Measurements from ENCODE around the gene HEMK1. TPM values are rescaled to one million over a fixed set of nuclear protein-coding genes. Genes with fewer than 3 reads are reported as not detected.
A peak's percentile ranks its signal among the peaks of the same experiment; 100 is the strongest.

HEMK1 gene
- total RNA-seq, 3 donors from 2014 or later (not counting 1 experiment from before 2014, with no cell fraction given): 20.5 to 29.3 (median 28.2) TPM

DNA sequence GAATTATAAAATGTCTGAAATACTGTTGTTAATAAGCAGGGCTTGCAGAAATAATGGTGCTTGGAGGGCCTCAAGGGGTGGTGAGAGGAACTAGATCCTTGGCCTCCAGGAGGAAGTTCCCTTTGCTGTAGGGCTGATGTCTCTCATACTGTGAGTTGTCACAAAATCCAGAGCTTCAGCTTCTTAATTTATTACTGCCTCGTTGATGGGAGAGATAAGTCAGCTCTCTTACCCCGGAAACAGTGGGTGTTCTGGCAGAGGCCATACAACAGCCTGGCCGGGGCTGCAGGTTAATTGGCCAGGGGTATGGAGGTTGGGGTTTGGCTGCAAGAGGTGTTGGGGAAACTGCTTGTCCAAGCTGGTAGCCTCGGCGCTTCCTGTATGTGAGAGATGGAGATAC is 63.1 kb downstream of the HEMK1 start:
- Histone ChIP-seq H3K27me3 (ENCODE audit: control insufficient read depth, insufficient read depth, low read length) (no peaks in the 10 kb centered on the region), H3K4me1 (ENCODE audit: control insufficient read depth, insufficient read depth, low read length) (peaks cover 97% of the 10 kb centered on the region), H3K27ac (ENCODE audit: low read length) (peak overlapping the region; percentile 12), H3K9me3 (ENCODE audit: control insufficient read depth, insufficient read depth, low read length) (no peaks in the 10 kb centered on the region), H3K36me3 (ENCODE audit: control insufficient read depth, insufficient read depth, low read length) (peaks cover 2% of the 10 kb centered on the region), H3K4me3 (ENCODE audit: low read length) (no peak overlapping the region)
- peak overlapping the region; percentile 87 to 88 for H3K27ac Mint-ChIP-seq
- H3K36me3 Mint-ChIP-seq: no peaks in the 10 kb centered on the region
- H3K9me3 Mint-ChIP-seq: no peaks in the 10 kb centered on the region
- TF ChIP-seq, protein P1, sequence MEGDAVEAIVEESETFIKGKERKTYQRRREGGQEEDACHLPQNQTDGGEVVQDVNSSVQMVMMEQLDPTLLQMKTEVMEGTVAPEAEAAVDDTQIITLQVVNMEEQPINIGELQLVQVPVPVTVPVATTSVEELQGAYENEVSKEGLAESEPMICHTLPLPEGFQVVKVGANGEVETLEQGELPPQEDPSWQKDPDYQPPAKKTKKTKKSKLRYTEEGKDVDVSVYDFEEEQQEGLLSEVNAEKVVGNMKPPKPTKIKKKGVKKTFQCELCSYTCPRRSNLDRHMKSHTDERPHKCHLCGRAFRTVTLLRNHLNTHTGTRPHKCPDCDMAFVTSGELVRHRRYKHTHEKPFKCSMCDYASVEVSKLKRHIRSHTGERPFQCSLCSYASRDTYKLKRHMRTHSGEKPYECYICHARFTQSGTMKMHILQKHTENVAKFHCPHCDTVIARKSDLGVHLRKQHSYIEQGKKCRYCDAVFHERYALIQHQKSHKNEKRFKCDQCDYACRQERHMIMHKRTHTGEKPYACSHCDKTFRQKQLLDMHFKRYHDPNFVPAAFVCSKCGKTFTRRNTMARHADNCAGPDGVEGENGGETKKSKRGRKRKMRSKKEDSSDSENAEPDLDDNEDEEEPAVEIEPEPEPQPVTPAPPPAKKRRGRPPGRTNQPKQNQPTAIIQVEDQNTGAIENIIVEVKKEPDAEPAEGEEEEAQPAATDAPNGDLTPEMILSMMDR (IDR thresholded peaks at IDR 0.05): no peak
- ATAC-seq: peak; percentile 46 to 64 (median 52)
- WGBS (ENCODE audit: insufficient coverage): 19% methylated on average over 5 of the region's 5 CpGs
- intact Hi-C loops (cut with micrococcal nuclease): no loop called here
- peaks cover 73 to 91% of the 10 kb centered on the region in 2 donors for H3K4me1 Mint-ChIP-seq
- H3K4me3 Mint-ChIP-seq: peak overlapping the region; percentile 70
- H3K27me3 Mint-ChIP-seq (ENCODE audit: low read depth in 2 of 2): no peaks in the 10 kb centered on the region
- peak in 1 of 2 donors; percentile 30 for DNase-seq

- TF ChIP-seq, protein P1 (IDR thresholded peaks at IDR 0.05): no peak
- H3K4me1 Mint-ChIP-seq: peaks cover 73 to 91% of the 10 kb centered on the region in 2 donors
- Histone ChIP-seq H3K4me3 (ENCODE audit: low read length) (no peak overlapping the region), H3K27ac (ENCODE audit: low read length) (peak overlapping the region; percentile 12), H3K36me3 (ENCODE audit: control insufficient read depth, insufficient read depth, low read length) (peaks cover 2% of the 10 kb centered on the region), H3K4me1 (ENCODE audit: control insufficient read depth, insufficient read depth, low read length) (peaks cover 96% of the 10 kb centered on the region), H3K9me3 (ENCODE audit: control insufficient read depth, insufficient read depth, low read length) (no peaks in the 10 kb centered on the region), H3K27me3 (ENCODE audit: control insufficient read depth, insufficient read depth, low read length) (no peaks in the 10 kb centered on the region)
- ATAC-seq (no peak), DNase-seq (no peak)
- 68% methylated on average over 5 of the region's 5 CpGs for WGBS (ENCODE audit: insufficient coverage)
- H3K27me3 Mint-ChIP-seq (ENCODE audit: low read depth in 2 of 2): no peaks in the 10 kb centered on the region
- intact Hi-C loops (cut with micrococcal nuclease): no loop called here
- no peaks in the 10 kb centered on the region for H3K9me3 Mint-ChIP-seq
- no peaks in the 10 kb centered on the region for H3K36me3 Mint-ChIP-seq
- H3K4me3 Mint-ChIP-seq: no peak overlapping the region
- H3K27ac Mint-ChIP-seq: peak overlapping the region; percentile 87 to 88
Measured at GRCh38 chr3:50633230-50633790, 64.0 kb downstream of the HEMK1 start.

DNA sequence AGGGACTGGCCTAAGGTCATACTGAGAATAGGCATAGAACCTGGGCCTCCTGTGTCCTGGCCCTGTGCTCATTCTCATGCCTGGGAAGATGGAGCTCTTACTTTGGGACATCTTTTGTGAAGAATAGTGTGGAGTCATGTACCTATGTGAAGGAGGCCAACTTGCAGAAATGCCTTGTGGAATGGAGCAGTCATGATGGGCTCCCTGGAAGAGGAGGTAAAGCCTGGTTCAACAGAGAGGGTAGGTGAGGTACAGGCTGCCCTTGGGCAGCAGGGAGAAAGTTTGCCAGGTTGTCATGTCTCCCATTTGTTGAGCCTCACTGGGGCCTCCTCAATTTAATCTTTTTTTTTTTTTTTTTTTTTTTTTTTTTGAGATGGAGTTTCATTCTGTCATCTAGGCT is 65.7 kb downstream of the HEMK1 start:
- H3K9me3 Mint-ChIP-seq: no peaks in the 10 kb centered on the region
- no peak overlapping the region for H3K4me3 Mint-ChIP-seq
- H3K27me3 Mint-ChIP-seq (ENCODE audit: low read depth in 2 of 2): no peaks in the 10 kb centered on the region
- TF ChIP-seq, protein P1 (IDR thresholded peaks at IDR 0.05): no peak
- ATAC-seq (no peak), DNase-seq (no peak)
- Histone ChIP-seq H3K4me3 (ENCODE audit: low read length) (no peak overlapping the region), H3K36me3 (ENCODE audit: control insufficient read depth, insufficient read depth, low read length) (peaks cover 12% of the 10 kb centered on the region), H3K27ac (ENCODE audit: low read length) (no peak overlapping the region), H3K27me3 (ENCODE audit: control insufficient read depth, insufficient read depth, low read length) (no peaks in the 10 kb centered on the region), H3K4me1 (ENCODE audit: control insufficient read depth, insufficient read depth, low read length) (peaks cover 82% of the 10 kb centered on the region), H3K9me3 (ENCODE audit: control insufficient read depth, insufficient read depth, low read length) (no peaks in the 10 kb centered on the region)
- peaks cover 66 to 84% of the 10 kb centered on the region in 2 donors for H3K4me1 Mint-ChIP-seq
- intact Hi-C loops (cut with micrococcal nuclease): no loop called here
- H3K36me3 Mint-ChIP-seq: no peaks in the 10 kb centered on the region
- H3K27ac Mint-ChIP-seq: peak overlapping the region in 1 of 2 donors; percentile 50

DNA sequence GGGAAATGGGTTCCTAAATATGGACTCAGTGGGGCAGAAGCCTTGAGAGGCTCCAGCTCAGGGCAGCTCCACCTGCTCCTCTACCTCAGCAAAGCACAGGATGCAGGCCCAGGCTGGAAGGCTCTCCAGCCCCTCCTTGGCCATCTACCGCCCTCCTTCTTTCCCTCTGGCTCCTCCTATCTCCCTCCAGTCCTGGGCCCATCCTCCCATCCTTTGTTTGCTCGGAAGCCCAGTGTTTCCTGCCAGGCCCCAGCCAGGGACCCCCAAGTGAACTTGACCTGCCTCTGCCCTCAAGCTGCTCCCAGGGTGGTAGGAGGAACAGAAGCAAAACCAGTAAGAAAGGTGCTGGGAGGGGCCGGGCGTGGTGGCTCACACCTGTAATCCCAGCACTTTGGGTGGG is 67.7 kb downstream of the HEMK1 start:
- intact Hi-C loops (cut with micrococcal nuclease): no loop called here
- H3K4me1 Mint-ChIP-seq: peaks cover 46 to 65% of the 10 kb centered on the region in 2 donors
- WGBS (ENCODE audit: insufficient coverage): 93% methylated on average over 4 of the region's 4 CpGs
- H3K36me3 Mint-ChIP-seq: no peaks in the 10 kb centered on the region
- Histone ChIP-seq H3K27ac (ENCODE audit: low read length) (no peak overlapping the region), H3K4me3 (ENCODE audit: low read length) (no peak overlapping the region), H3K9me3 (ENCODE audit: control insufficient read depth, insufficient read depth, low read length) (no peaks in the 10 kb centered on the region), H3K4me1 (ENCODE audit: control insufficient read depth, insufficient read depth, low read length) (peaks cover 63% of the 10 kb centered on the region), H3K27me3 (ENCODE audit: control insufficient read depth, insufficient read depth, low read length) (no peaks in the 10 kb centered on the region), H3K36me3 (ENCODE audit: control insufficient read depth, insufficient read depth, low read length) (peaks cover 30% of the 10 kb centered on the region)
- DNase-seq (no peak), ATAC-seq (no peak)
- H3K27ac Mint-ChIP-seq: peak overlapping the region; percentile 30 to 72
- H3K4me3 Mint-ChIP-seq: no peak overlapping the region
- no peaks in the 10 kb centered on the region for H3K9me3 Mint-ChIP-seq
- no peaks in the 10 kb centered on the region for H3K27me3 Mint-ChIP-seq (ENCODE audit: low read depth in 2 of 2)
- TF ChIP-seq, protein P1 (IDR thresholded peaks at IDR 0.05): no peak

All from natural killer cell (primary cell).